WTC11 (cell line): ENCODE results near the gene MARCHF10. TPM values are rescaled to one million over a fixed set of nuclear protein-coding genes. Genes with fewer than 3 reads are reported as not detected.

Source experiments
- ATAC-seq: fragments of 200-7000 bp; cut with Tn5 transposase; 2 replicates; pipeline ENCODE4 v1.10.0; 2021; ENCODE audit warnings: mild to moderate bottlenecking, moderate library complexity
- CTCF ChIA-PET: fragments of 300-600 bp; sonication (Branson Sonifier 250); formaldehyde crosslinking; loops from one replicate; lab custom pipeline; 2021; ENCODE audit warnings: antibody characterized with exemption; lab: Charles Lee
- POLR2A ChIA-PET: fragments of 350-600 bp; sonication (Branson Sonifier 250); formaldehyde crosslinking; loops from one replicate; lab custom pipeline; 2021; ENCODE audit warnings: antibody characterized with exemption; lab: Charles Lee
- DNase-seq: peaks from one replicate; pipeline ENCODE4 v3.0.0; 2021; ENCODE audit warnings: low spot score
- H3K27ac Mint-ChIP-seq: 2 replicates; pipeline ENCODE4 v1.8.0; 2021; ENCODE audit warnings: mixed read lengths
- H3K27me3 Mint-ChIP-seq: 2 replicates; pipeline ENCODE4 v1.8.0; 2021; ENCODE audit warnings: low read depth, mild to moderate bottlenecking, moderate library complexity, mixed read lengths
- H3K36me3 Mint-ChIP-seq: 2 replicates; pipeline ENCODE4 v1.8.0; 2021; ENCODE audit warnings: mixed read lengths
- H3K4me1 Mint-ChIP-seq: 2 replicates; pipeline ENCODE4 v1.8.0; 2022; ENCODE audit warnings: mixed read lengths
- H3K4me3 Mint-ChIP-seq: 2 replicates; pipeline ENCODE4 v1.8.0; 2021; ENCODE audit warnings: mild to moderate bottlenecking, moderate library complexity, mixed read lengths
- H3K9me3 Mint-ChIP-seq: 2 replicates; pipeline ENCODE4 v1.8.0; 2021; ENCODE audit warnings: mixed read lengths
- ATF1 ChIP-seq: sonication (generic); formaldehyde crosslinking; IDR thresholded peaks from 2 replicates; pipeline ENCODE4 v1.8.1; 2023; ENCODE audit warnings: mild to moderate bottlenecking, moderate library complexity, missing genetic modification reagents
- CBFB ChIP-seq: sonication (generic); formaldehyde crosslinking; IDR thresholded peaks from 2 replicates; pipeline ENCODE4 v1.8.1; 2022; ENCODE audit warnings: mild to moderate bottlenecking, low read depth, missing genetic modification reagents
- EMX1 ChIP-seq: fragments of 250-450 bp; sonication (Bioruptor Pico); IDR thresholded peaks from 2 replicates; pipeline ENCODE4 v1.8.0; 2021; ENCODE audit warnings: mild to moderate bottlenecking
- ESRRA ChIP-seq: sonication (generic); formaldehyde crosslinking; IDR thresholded peaks from 2 replicates; pipeline ENCODE4 v1.8.1; 2022; ENCODE audit warnings: mild to moderate bottlenecking, missing genetic modification reagents, borderline replicate concordance
- JAZF1 ChIP-seq: fragments of 250-450 bp; sonication (Bioruptor Pico); IDR thresholded peaks from 2 replicates; pipeline ENCODE4 v1.9.0; 2021; ENCODE audit warnings: moderate library complexity, mild to moderate bottlenecking, inconsistent platforms
- MYBL2 ChIP-seq: sonication (generic); formaldehyde crosslinking; IDR thresholded peaks from 2 replicates; pipeline ENCODE4 v1.8.1; 2023; ENCODE audit warnings: mild to moderate bottlenecking, moderate library complexity, missing genetic modification reagents
- NFE2L1 ChIP-seq: sonication (generic); formaldehyde crosslinking; IDR thresholded peaks from 2 replicates; pipeline ENCODE4 v1.8.1; 2023; ENCODE audit warnings: missing genetic modification reagents
- NFYB ChIP-seq: sonication (generic); formaldehyde crosslinking; conservative IDR thresholded peaks from 2 replicates; pipeline ENCODE4 v1.8.0; 2022; ENCODE audit warnings: low read depth, missing genetic modification reagents
- NR2C2 ChIP-seq: sonication (generic); formaldehyde crosslinking; IDR thresholded peaks from 2 replicates; pipeline ENCODE4 v1.8.0; 2022; ENCODE audit warnings: mild to moderate bottlenecking, missing genetic modification reagents
- OVOL2 ChIP-seq: fragments of 250-450 bp; sonication (Bioruptor Pico); IDR thresholded peaks from 2 replicates; pipeline ENCODE4 v1.9.0; 2021; ENCODE audit warnings: mild to moderate bottlenecking, borderline replicate concordance
- RELA ChIP-seq: sonication (generic); formaldehyde crosslinking; IDR thresholded peaks from 2 replicates; pipeline ENCODE4 v1.8.1; 2022; ENCODE audit warnings: missing genetic modification reagents, mild to moderate bottlenecking, borderline replicate concordance
- SP1 ChIP-seq: sonication (generic); formaldehyde crosslinking; conservative IDR thresholded peaks from 2 replicates; pipeline ENCODE4 v1.8.1; 2022; ENCODE audit warnings: missing genetic modification reagents
- TEAD4 ChIP-seq: sonication (generic); formaldehyde crosslinking; IDR thresholded peaks from 2 replicates; pipeline ENCODE4 v1.8.0; 2022; ENCODE audit warnings: mild to moderate bottlenecking, missing genetic modification reagents
- ZNF317 ChIP-seq: sonication (generic); formaldehyde crosslinking; IDR thresholded peaks from 2 replicates; pipeline ENCODE4 v1.8.1; 2023; ENCODE audit warnings: low read depth, mild to moderate bottlenecking, moderate library complexity, missing genetic modification reagents, borderline replicate concordance
- total RNA-seq: library from RNA; stranded (reverse); gene quantifications from 3 replicates; pipeline ENCODE4 v1.2.3, GENCODE V29; 2021
- TF ChIP-seq, protein P1 (sequence below): sonication (generic); formaldehyde crosslinking; IDR thresholded peaks from 2 replicates; pipeline ENCODE4 v1.8.1; 2023; ENCODE audit warnings: mild to moderate bottlenecking, missing genetic modification reagents, moderate library complexity
- TF ChIP-seq, protein P2 (sequence below): sonication (generic); formaldehyde crosslinking; conservative IDR thresholded peaks from 2 replicates; pipeline ENCODE4 v1.8.1; 2023; ENCODE audit warnings: mild to moderate bottlenecking, low read depth, missing genetic modification reagents, moderate library complexity
- TF ChIP-seq, protein P3 (sequence below): sonication (generic); formaldehyde crosslinking; IDR thresholded peaks from 2 replicates; pipeline ENCODE4 v1.8.0; 2022; ENCODE audit warnings: mild to moderate bottlenecking, missing genetic modification reagents
- TF ChIP-seq, protein P4 (sequence below): fragments of 250-450 bp; sonication (Bioruptor Pico); IDR thresholded peaks from 2 replicates; pipeline ENCODE4 v1.9.0; 2021; ENCODE audit warnings: mild to moderate bottlenecking
- TF ChIP-seq, protein P5 (sequence below): sonication (generic); formaldehyde crosslinking; IDR thresholded peaks from 2 replicates; pipeline ENCODE4 v1.8.1; 2023; ENCODE audit warnings: mild to moderate bottlenecking, missing genetic modification reagents

MARCHF10 gene
- total RNA-seq, 1 experiment from 2014 or later: 1.0 TPM

DNA sequence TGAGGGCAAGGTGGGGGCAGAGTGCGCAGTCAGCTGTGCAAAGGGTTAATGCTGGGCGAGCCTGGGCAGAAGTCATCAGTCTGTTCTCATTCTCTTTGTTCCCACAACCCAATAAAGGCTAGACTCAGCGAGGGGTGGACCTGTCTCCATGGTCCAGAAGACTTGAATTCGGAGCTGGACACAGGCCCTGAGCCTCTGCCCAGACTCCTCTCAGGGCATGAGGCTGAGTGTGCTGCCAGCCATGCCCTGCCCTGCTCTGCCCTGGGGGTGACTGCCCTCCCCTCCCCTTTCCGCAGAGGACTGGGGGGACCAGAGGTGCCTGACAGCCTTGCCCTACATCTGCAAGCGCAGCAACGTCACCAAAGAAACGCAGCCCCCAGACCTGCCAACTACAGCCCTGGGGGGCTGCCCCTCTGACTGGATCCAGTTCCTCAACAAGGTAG, 126.2 kb downstream of the MARCHF10 start:
- H3K27me3 Mint-ChIP-seq: no peaks in the 10 kb centered on the region
- no peak overlapping the region for H3K4me3 Mint-ChIP-seq
- H3K4me1 Mint-ChIP-seq: no peaks in the 10 kb centered on the region
- POLR2A ChIA-PET: no interaction called here
- peaks cover 28% of the 10 kb centered on the region for H3K36me3 Mint-ChIP-seq
- peaks cover 22% of the 10 kb centered on the region for H3K9me3 Mint-ChIP-seq
- no peak for DNase-seq
- no peak for TF ChIP-seq SP1 (CRISPR knock-in tag)
- TF ChIP-seq NFYB (CRISPR knock-in tag): no peak
- TF ChIP-seq ZNF317 (CRISPR knock-in tag): no peak
- TF ChIP-seq MYBL2: no peak
- no peak for TF ChIP-seq EMX1 (CRISPR knock-in tag)
- no peak for TF ChIP-seq RELA (CRISPR knock-in tag)
- TF ChIP-seq NFE2L1: no peak
- TF ChIP-seq, protein P1, sequence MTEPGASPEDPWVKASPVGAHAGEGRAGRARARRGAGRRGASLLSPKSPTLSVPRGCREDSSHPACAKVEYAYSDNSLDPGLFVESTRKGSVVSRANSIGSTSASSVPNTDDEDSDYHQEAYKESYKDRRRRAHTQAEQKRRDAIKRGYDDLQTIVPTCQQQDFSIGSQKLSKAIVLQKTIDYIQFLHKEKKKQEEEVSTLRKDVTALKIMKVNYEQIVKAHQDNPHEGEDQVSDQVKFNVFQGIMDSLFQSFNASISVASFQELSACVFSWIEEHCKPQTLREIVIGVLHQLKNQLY (CRISPR knock-in tag): no peak
- TF ChIP-seq ESRRA (CRISPR knock-in tag): no peak
- TF ChIP-seq, protein P2, sequence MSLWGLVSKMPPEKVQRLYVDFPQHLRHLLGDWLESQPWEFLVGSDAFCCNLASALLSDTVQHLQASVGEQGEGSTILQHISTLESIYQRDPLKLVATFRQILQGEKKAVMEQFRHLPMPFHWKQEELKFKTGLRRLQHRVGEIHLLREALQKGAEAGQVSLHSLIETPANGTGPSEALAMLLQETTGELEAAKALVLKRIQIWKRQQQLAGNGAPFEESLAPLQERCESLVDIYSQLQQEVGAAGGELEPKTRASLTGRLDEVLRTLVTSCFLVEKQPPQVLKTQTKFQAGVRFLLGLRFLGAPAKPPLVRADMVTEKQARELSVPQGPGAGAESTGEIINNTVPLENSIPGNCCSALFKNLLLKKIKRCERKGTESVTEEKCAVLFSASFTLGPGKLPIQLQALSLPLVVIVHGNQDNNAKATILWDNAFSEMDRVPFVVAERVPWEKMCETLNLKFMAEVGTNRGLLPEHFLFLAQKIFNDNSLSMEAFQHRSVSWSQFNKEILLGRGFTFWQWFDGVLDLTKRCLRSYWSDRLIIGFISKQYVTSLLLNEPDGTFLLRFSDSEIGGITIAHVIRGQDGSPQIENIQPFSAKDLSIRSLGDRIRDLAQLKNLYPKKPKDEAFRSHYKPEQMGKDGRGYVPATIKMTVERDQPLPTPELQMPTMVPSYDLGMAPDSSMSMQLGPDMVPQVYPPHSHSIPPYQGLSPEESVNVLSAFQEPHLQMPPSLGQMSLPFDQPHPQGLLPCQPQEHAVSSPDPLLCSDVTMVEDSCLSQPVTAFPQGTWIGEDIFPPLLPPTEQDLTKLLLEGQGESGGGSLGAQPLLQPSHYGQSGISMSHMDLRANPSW: no peak
- no peak for TF ChIP-seq NR2C2 (CRISPR knock-in tag)
- no peak for TF ChIP-seq OVOL2 (CRISPR knock-in tag)
- TF ChIP-seq, protein P3, sequence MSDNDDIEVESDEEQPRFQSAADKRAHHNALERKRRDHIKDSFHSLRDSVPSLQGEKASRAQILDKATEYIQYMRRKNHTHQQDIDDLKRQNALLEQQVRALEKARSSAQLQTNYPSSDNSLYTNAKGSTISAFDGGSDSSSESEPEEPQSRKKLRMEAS: no peak
- TF ChIP-seq ATF1 (CRISPR knock-in tag): no peak
- no peak for TF ChIP-seq CBFB (CRISPR knock-in tag)
- TF ChIP-seq, all 79 proteins: peak for 0
- ATAC-seq: no peak
- CTCF ChIA-PET: interaction anchor here (0.7 to 0.9 kb wide), 2 partner anchors 10 kb away, joined by 3 read pairs; no protein-coding TSS in a partner anchor
- H3K27ac Mint-ChIP-seq: no peak overlapping the region; the same call in 1 of the 2 replicates

DNA sequence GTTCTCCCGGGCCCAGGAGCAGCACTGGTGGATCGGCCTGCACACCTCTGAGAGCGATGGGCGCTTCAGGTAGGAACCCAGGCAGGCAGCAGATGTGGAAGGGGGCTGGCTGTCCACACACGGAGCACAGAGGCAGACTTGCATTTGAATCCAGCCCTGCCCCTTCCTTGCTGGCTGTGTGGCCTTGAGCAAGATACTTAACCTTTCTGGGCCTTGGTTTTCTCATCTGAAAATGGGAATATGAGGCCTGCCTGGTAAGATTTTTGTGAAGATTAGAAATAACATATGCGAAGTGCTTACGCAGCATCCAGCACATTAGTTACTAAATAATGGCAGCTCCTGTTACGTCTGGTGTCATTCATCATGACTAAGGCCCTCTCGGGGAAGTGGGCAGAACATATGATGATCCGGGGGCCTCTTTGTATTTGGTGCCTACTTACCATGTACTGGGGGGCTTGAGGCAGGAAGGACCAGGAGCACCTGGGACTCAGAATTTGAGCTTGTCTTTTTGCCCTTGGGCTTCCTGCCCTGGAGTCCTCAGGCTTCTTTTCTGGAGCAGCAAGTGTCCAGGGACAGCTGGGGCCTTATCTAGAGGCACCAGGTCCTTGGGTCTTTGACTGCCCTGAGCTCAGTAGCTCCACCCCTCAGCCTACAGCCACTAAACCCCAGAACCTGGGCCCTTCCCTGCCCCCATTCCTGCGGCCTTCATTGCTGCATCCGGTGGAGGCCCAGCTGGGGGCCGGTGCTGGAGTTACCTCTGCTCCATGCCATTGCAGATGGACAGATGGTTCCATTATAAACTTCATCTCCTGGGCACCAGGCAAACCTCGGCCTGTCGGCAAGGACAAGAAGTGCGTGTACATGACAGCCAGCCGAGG, 126.8 kb downstream of the MARCHF10 start:
- no peak for ATAC-seq
- Mint-ChIP-seq H3K9me3 (peaks cover 18% of the 10 kb centered on the region), H3K27me3 (no peaks in the 10 kb centered on the region), H3K4me1 (no peaks in the 10 kb centered on the region), H3K27ac (no peak overlapping the region; the same call in 1 of the 2 replicates), H3K36me3 (peaks cover 23% of the 10 kb centered on the region), H3K4me3 (no peak overlapping the region)
- CTCF ChIA-PET: interaction anchor here (0.7 to 0.9 kb wide), 2 partner anchors 9 to 10 kb away, joined by 3 read pairs; no protein-coding TSS in a partner anchor
- TF ChIP-seq, protein P4, sequence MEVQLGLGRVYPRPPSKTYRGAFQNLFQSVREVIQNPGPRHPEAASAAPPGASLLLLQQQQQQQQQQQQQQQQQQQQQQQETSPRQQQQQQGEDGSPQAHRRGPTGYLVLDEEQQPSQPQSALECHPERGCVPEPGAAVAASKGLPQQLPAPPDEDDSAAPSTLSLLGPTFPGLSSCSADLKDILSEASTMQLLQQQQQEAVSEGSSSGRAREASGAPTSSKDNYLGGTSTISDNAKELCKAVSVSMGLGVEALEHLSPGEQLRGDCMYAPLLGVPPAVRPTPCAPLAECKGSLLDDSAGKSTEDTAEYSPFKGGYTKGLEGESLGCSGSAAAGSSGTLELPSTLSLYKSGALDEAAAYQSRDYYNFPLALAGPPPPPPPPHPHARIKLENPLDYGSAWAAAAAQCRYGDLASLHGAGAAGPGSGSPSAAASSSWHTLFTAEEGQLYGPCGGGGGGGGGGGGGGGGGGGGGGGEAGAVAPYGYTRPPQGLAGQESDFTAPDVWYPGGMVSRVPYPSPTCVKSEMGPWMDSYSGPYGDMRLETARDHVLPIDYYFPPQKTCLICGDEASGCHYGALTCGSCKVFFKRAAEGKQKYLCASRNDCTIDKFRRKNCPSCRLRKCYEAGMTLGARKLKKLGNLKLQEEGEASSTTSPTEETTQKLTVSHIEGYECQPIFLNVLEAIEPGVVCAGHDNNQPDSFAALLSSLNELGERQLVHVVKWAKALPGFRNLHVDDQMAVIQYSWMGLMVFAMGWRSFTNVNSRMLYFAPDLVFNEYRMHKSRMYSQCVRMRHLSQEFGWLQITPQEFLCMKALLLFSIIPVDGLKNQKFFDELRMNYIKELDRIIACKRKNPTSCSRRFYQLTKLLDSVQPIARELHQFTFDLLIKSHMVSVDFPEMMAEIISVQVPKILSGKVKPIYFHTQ (CRISPR knock-in tag): no peak
- TF ChIP-seq JAZF1 (CRISPR knock-in tag): no peak
- TF ChIP-seq, protein P5, sequence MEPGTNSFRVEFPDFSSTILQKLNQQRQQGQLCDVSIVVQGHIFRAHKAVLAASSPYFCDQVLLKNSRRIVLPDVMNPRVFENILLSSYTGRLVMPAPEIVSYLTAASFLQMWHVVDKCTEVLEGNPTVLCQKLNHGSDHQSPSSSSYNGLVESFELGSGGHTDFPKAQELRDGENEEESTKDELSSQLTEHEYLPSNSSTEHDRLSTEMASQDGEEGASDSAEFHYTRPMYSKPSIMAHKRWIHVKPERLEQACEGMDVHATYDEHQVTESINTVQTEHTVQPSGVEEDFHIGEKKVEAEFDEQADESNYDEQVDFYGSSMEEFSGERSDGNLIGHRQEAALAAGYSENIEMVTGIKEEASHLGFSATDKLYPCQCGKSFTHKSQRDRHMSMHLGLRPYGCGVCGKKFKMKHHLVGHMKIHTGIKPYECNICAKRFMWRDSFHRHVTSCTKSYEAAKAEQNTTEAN: no peak
- TF ChIP-seq TEAD4 (CRISPR knock-in tag): no peak
- no peak for DNase-seq
- POLR2A ChIA-PET: no interaction called here
